Measurements from ENCODE around the gene LIX1L. TPM values are rescaled to one million over a fixed set of nuclear protein-coding genes. Genes with fewer than 3 reads are reported as not detected.
A peak's percentile ranks its signal among the peaks of the same experiment; 100 is the strongest.
"Not testable (repeated sequence)": the region's sequence is repeated elsewhere in the genome, so short reads cannot be mapped to it uniquely, and the experiment has no call there.

LIX1L gene
- total RNA-seq, 1 donor = 40.2 TPM

DNA sequence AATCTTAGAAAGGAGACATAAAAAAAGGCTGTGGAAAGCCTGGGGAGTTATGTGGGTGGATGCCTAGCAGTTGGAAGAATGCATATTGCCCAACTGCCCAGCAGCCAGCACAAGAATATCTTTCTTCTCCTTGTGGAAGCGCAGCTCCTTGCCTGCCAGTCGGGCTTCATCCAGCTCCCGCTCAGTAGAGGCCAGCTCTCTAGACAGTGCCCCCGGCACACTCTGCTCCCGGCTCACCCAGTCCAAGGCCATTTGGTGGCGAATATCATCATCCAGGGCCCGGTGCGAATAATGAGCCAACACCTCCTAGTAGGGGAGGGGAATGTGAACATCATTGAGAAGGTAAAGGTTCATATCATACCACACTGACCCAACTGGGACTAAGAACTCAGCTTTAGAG lies 21.6 kb downstream of the LIX1L start:
- no peak overlapping the region for H3K4me3 ChIP-seq (ENCODE audit: low read depth, low read length)
- DNase-seq (ENCODE audit: low read depth) = no peak
- no peak for TF ChIP-seq CTCF (IDR thresholded peaks at IDR 0.05; ENCODE audit: insufficient read depth, low read depth, low read length)

DNA sequence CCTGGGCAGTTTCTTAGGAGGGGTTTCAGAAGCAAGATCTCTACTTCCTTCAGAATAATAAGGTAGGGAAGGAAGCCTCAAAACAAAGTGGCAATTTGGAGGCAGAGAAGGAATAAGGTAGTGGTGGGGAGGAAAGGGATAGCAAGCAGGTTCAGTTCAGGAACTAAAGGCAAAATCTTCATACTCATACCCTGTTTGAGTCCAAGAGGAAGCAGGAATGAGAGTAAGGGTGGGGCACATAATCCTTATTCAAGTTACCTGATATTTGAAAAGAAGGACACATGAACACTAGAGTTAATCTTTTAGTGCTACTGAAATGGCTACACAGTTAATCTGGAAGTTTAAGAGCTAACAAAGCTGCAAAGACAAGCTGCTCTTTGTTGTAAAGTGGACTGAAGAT lies 22.1 kb downstream of the LIX1L start:
- H3K4me3 ChIP-seq (ENCODE audit: low read depth, low read length) = no peak overlapping the region
- DNase-seq (ENCODE audit: low read depth) = no peak
- TF ChIP-seq CTCF (IDR thresholded peaks at IDR 0.05; ENCODE audit: insufficient read depth, low read depth, low read length) = no peak

DNA sequence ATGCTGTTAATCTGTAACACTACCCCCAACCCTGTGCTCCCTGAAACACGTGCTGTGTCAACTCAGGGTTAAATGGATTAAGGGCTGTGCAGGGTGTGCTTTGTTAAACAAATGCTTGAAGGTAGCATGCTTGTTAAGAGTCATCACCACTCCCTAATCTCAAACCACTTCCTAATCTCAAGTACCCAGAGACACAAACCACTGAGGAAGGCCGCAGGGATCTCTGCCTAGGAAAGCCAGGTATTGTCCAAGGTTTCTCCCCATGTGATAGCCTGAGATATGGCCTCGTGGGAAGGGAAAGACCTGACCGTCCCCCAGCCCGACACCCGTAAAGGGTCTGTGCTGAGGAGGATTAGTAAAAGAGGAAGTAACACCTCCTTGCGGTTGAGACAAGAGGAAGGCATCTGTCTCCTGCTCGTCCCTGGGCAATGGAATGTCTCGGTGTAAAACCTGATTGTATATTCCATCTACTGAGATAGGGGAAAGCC lies 25.3 kb downstream of the LIX1L start:
- H3K4me3 ChIP-seq (ENCODE audit: low read depth, low read length); DNase-seq (ENCODE audit: low read depth): not testable (repeated sequence)

- H3K4me3 ChIP-seq (ENCODE audit: low read depth, low read length) = peak overlapping the region; percentile 88
- no peak for DNase-seq (ENCODE audit: low read depth)
- TF ChIP-seq CTCF (IDR thresholded peaks at IDR 0.05; ENCODE audit: insufficient read depth, low read depth, low read length) = no peak
These were observed 29.7 kb downstream of the LIX1L start for GRCh38 chr1:145927916-145928643.

DNA sequence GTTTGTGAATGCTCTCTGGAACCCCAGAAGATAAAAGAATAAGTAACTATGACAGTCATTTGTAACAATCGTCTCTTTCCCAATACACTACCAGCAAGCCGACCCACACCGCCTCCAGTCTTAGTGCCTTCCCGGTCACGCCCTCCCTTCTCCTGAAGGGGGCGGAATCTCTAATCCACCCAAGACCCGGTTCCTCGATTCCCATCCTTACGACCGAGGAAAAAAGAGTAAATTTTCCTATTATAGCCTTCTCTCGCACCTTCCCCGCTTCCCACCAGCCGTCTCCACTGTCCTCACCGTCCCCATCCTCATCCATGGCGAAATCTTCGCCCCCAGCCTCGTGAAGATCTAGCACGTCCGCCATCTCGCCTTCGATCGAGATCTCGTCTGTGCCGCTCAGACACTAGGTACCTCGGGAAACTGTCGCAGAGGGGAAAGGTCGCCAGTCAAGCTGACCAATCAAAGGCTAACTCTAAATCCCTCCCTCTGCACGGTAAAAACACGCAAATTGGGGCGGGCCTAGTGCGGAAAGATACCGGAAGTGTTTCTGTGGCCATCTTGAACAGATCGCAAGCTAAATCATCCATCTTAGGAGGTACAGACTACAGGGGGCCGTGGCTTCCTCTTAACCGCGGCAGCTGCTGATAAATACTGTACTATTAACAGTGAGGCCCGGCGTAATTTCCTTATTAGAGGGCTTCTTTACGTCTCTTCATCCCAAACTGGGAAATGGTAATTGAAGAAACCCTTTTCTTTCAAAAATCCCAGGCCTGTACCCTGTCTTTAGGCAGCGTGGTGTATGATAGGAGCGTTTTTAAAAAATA lies 30.5 kb downstream of the LIX1L start, which contains the start of gene RBM8A:
Gene RBM8A, minus strand, starts transcription at position 422 of the 824 bp plus-strand sequence. Its CDS starts 58 bp downstream, at position 364.
- peak; percentile 72 for TF ChIP-seq CTCF (IDR thresholded peaks at IDR 0.05; ENCODE audit: insufficient read depth, low read depth, low read length)
- H3K4me3 ChIP-seq (ENCODE audit: low read depth, low read length) = peak within 1 kb of the TSS; percentile 88
- DNase-seq (ENCODE audit: low read depth) = peak; percentile 99

DNA sequence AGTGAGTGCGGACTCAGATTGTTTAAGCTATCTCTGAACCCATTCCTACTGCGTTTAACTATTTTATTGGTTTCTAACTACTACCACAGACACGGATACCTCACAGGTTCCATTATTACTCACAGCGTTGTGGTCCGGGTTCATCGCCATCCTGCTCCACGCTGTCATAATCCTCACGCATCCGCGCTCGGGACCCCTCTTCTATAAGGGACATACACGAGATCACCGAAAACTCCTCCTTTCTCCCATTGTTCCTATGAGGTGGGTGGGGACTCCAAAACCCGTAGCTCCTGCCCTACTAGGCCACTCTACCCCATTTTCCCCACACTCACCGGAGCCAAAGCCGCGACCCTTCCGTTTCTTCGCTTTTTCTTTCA lies 31.1 kb downstream of the LIX1L start:
- TF ChIP-seq CTCF (IDR thresholded peaks at IDR 0.05; ENCODE audit: insufficient read depth, low read depth, low read length) = no peak
- no peak for DNase-seq (ENCODE audit: low read depth)
- peak overlapping the region; percentile 88 for H3K4me3 ChIP-seq (ENCODE audit: low read depth, low read length)

DNA sequence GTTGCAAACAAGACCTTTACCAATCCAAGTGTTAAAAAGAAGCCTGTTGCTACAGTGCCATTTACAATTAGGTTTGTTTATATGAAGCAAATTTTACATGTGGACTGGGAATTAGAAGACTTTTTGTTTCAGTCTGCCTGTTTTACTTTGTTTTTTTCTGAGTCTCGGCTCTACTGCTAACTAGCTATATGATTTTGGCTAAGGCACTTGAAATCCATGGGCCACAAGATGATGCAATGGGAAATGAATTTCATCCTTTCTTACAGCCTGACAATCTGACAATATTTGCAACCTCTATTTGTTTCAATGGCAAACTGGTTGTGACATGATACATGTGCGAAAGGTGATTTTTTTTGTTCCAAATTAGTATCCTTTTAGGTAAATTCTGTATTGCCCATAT lies 35.6 kb downstream of the LIX1L start:
- no peak for DNase-seq (ENCODE audit: low read depth)
- TF ChIP-seq CTCF (IDR thresholded peaks at IDR 0.05; ENCODE audit: insufficient read depth, low read depth, low read length) = no peak
- no peak overlapping the region for H3K4me3 ChIP-seq (ENCODE audit: low read depth, low read length)

GRCh38 chr1:145920297-145920696 lies 37.5 kb downstream of the LIX1L start:
- not testable (repeated sequence) for H3K4me3 ChIP-seq (ENCODE audit: low read depth, low read length); DNase-seq (ENCODE audit: low read depth)
